T follicular helper cell (primary cell): ENCODE measurements around the gene IRF4.

Experiments used
- DNase-seq: peaks from one replicate; pipeline ENCODE4 v3.0.0-alpha.2; 2020; ENCODE audit warnings: low read depth

Gene IRF4

GRCh38 chr6:444653-445275 lies 53.2 kb downstream of the IRF4 start:
- peak; percentile 30 for DNase-seq

GRCh38 chr6:445571-446417 lies 54.2 kb downstream of the IRF4 start:
- no peak for DNase-seq

GRCh38 chr6:446418-447366 lies 55.1 kb downstream of the IRF4 start:
- peak; percentile 63 for DNase-seq

- DNase-seq: no peak
Measured at GRCh38 chr6:447381-448165, 56.0 kb downstream of the IRF4 start.

- no peak for DNase-seq
Measured at GRCh38 chr6:448296-449056, 56.9 kb downstream of the IRF4 start.

GRCh38 chr6:449057-449430 lies 57.5 kb downstream of the IRF4 start:
- no peak for DNase-seq

- no peak for DNase-seq
Measured at GRCh38 chr6:449486-450419, 58.2 kb downstream of the IRF4 start.

- no peak for DNase-seq
Measured at GRCh38 chr6:451336-451735, 59.8 kb downstream of the IRF4 start.

- DNase-seq: no peak
Measured at GRCh38 chr6:451847-452246, 60.3 kb downstream of the IRF4 start.

GRCh38 chr6:452301-453067 lies 60.9 kb downstream of the IRF4 start:
- no peak for DNase-seq

- DNase-seq: no peak
Measured at GRCh38 chr6:453152-453551, 61.6 kb downstream of the IRF4 start.

GRCh38 chr6:454148-454991 lies 62.8 kb downstream of the IRF4 start:
- no peak for DNase-seq

GRCh38 chr6:455006-455585 lies 63.5 kb downstream of the IRF4 start:
- no peak for DNase-seq

- DNase-seq: no peak
Measured at GRCh38 chr6:455835-456234, 64.3 kb downstream of the IRF4 start.

GRCh38 chr6:456358-456867 lies 64.9 kb downstream of the IRF4 start:
- DNase-seq: no peak

- DNase-seq: no peak
Measured at GRCh38 chr6:456887-457286, 65.3 kb downstream of the IRF4 start.
